ENCODE measurements around the gene FBLN1.
A peak's percentile ranks its signal among the peaks of the same experiment; 100 is the strongest.

Gene FBLN1

DNA sequence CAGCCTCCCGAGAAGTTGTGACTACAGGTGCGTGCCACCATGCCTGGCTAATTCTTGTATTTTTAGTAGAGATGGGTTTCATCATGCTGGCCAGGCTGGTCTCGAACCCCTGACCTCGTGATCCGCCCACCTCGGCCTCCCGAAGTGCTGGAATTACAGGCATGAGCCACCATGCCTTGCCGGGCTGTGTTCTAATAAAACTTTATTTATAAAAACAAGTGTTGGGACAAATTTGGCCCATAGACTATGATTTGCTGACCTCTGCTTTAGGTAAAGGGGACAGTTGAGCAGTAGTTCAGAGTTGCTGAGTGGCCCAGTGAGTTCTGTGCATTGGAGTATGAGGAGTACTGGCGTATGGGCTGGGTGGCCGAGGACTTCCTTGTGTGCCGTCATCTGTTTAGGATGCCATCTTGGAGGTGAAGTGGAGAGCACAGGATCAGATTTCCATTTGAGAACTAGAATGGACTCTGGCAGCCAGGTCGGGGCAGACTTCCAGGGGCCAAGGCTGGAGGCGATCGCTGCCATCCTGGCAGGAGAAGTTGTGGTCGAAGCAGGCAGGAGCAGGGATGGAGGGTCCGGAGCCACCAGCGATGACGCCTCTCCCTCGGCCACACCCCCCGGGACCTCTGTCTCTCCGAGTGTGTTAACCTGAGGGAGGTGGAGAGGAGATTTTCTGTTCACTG, 43.8 kb downstream of the FBLN1 start:
- no peak overlapping the region for H4K91ac ChIP-seq (ENCODE audit: low read length)
- H3K9me3 ChIP-seq (ENCODE audit: control insufficient read depth, low read length) = no peaks in the 10 kb centered on the region
- WGBS = 92% methylated on average over 21 of the region's 21 CpGs
- H2AFZ ChIP-seq (ENCODE audit: low read depth, low read length) = no peak overlapping the region
- no peak overlapping the region for H3K23ac ChIP-seq (ENCODE audit: low read length in 2 of 2)
- no peak overlapping the region for H3K4me2 ChIP-seq (ENCODE audit: low read length, poor library complexity, severe bottlenecking)
- no peak overlapping the region for H4K8ac ChIP-seq (ENCODE audit: low read length)
- H2BK15ac ChIP-seq (ENCODE audit: low read depth, poor library complexity, severe bottlenecking) = peak overlapping the region; percentile 34
- H3K14ac ChIP-seq (ENCODE audit: low read length in 2 of 2) = no peak overlapping the region
- H3K4ac ChIP-seq (ENCODE audit: low read depth in 1 of 2, low read length in 2 of 2) = no peak overlapping the region
- H3K27ac ChIP-seq (ENCODE audit: low read length, poor library complexity, severe bottlenecking) = no peak overlapping the region
- H3K79me1 ChIP-seq (replicated peaks; ENCODE audit: low read length, poor library complexity, severe bottlenecking) = peaks cover 18% of the 10 kb centered on the region
- H3K4me1 ChIP-seq (ENCODE audit: control insufficient read depth, insufficient read depth, low read depth, low read length) = peaks cover 31% of the 10 kb centered on the region
- no peak overlapping the region for H2AK5ac ChIP-seq (ENCODE audit: low read length, severe bottlenecking)
- H3K4me3 ChIP-seq (ENCODE audit: insufficient read depth in 1 of 2, low read depth in 1 of 2, low read length in 2 of 2) = no peak overlapping the region
- H2BK12ac ChIP-seq (ENCODE audit: low read length in 2 of 2) = no peak overlapping the region
- H3K9ac ChIP-seq (ENCODE audit: low read length) = no peak overlapping the region
- H3K27me3 ChIP-seq (ENCODE audit: control insufficient read depth in 1 of 2, insufficient read depth in 1 of 2, low read length in 2 of 2) = no peaks in the 10 kb centered on the region
- peaks cover 86 to 88% of the 10 kb centered on the region in 2 experiments for H3K36me3 ChIP-seq (ENCODE audit: control insufficient read depth in 1 of 2, insufficient read depth in 2 of 2, low read depth in 1 of 2, low read length in 2 of 2)
- no peak overlapping the region for H2BK120ac ChIP-seq (ENCODE audit: low read depth, low read length)
- H3K18ac ChIP-seq (ENCODE audit: low read depth in 1 of 2, low read length in 2 of 2) = no peak overlapping the region
- no peak overlapping the region for H2BK5ac ChIP-seq (ENCODE audit: low read depth, low read length, poor library complexity, severe bottlenecking)
- no peak for DNase-seq

DNA sequence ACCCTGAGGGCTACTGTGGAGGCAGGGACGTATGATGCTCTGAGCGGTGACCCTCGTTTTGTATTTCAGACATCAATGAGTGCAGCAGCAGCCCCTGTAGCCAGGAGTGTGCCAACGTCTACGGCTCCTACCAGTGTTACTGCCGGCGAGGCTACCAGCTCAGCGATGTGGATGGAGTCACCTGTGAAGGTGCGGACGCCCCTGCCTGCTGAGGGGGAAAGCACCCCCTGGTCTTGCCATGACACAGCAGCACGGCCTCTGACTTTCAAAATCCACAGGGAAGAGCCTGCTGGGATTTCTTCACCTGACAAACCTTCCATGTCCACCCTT, 44.3 kb downstream of the FBLN1 start:
- peak overlapping the region; percentile 52 for H4K91ac ChIP-seq (ENCODE audit: low read length)
- 92% methylated on average over 11 of the region's 11 CpGs for WGBS
- no peak overlapping the region for H4K8ac ChIP-seq (ENCODE audit: low read length)
- no peaks in the 10 kb centered on the region for H3K9me3 ChIP-seq (ENCODE audit: control insufficient read depth, low read length)
- no peak overlapping the region for H2BK120ac ChIP-seq (ENCODE audit: low read depth, low read length)
- no peaks in the 10 kb centered on the region for H3K27me3 ChIP-seq (ENCODE audit: control insufficient read depth in 1 of 2, insufficient read depth in 1 of 2, low read length in 2 of 2)
- no peak overlapping the region for H3K4me2 ChIP-seq (ENCODE audit: low read length, poor library complexity, severe bottlenecking)
- no peak overlapping the region for H2BK15ac ChIP-seq (ENCODE audit: low read depth, poor library complexity, severe bottlenecking)
- no peak overlapping the region for H3K23ac ChIP-seq (ENCODE audit: low read length in 2 of 2)
- no peak overlapping the region for H2BK12ac ChIP-seq (ENCODE audit: low read length in 2 of 2)
- no peak overlapping the region for H3K14ac ChIP-seq (ENCODE audit: low read length in 2 of 2)
- no peak overlapping the region for H2BK5ac ChIP-seq (ENCODE audit: low read depth, low read length, poor library complexity, severe bottlenecking)
- DNase-seq = no peak
- H3K18ac ChIP-seq (ENCODE audit: low read depth in 1 of 2, low read length in 2 of 2) = no peak overlapping the region
- H3K36me3 ChIP-seq (ENCODE audit: control insufficient read depth in 1 of 2, insufficient read depth in 2 of 2, low read depth in 1 of 2, low read length in 2 of 2) = peaks cover 86 to 88% of the 10 kb centered on the region in 2 experiments
- no peak overlapping the region for H3K4me3 ChIP-seq (ENCODE audit: insufficient read depth in 1 of 2, low read depth in 1 of 2, low read length in 2 of 2)
- H3K4ac ChIP-seq (ENCODE audit: low read depth in 1 of 2, low read length in 2 of 2) = no peak overlapping the region
- no peak overlapping the region for H2AK5ac ChIP-seq (ENCODE audit: low read length, severe bottlenecking)
- peaks cover 36% of the 10 kb centered on the region for H3K4me1 ChIP-seq (ENCODE audit: control insufficient read depth, insufficient read depth, low read depth, low read length)
- H3K27ac ChIP-seq (ENCODE audit: low read length, poor library complexity, severe bottlenecking) = no peak overlapping the region
- no peak overlapping the region for H3K9ac ChIP-seq (ENCODE audit: low read length)
- peaks cover 20% of the 10 kb centered on the region for H3K79me1 ChIP-seq (replicated peaks; ENCODE audit: low read length, poor library complexity, severe bottlenecking)
- no peak overlapping the region for H2AFZ ChIP-seq (ENCODE audit: low read depth, low read length)

- Histone ChIP-seq H3K18ac (ENCODE audit: low read depth in 1 of 2, low read length in 2 of 2) (no peak overlapping the region), H2BK120ac (ENCODE audit: low read depth, low read length) (no peak overlapping the region), H3K23ac (ENCODE audit: low read length in 2 of 2) (no peak overlapping the region), H3K4ac (ENCODE audit: low read depth in 1 of 2, low read length in 2 of 2) (no peak overlapping the region), H3K14ac (ENCODE audit: low read length in 2 of 2) (no peak overlapping the region), H2BK5ac (ENCODE audit: low read depth, low read length, poor library complexity, severe bottlenecking) (no peak overlapping the region), H2AK5ac (ENCODE audit: low read length, severe bottlenecking) (no peak overlapping the region), H2BK12ac (ENCODE audit: low read length in 2 of 2) (no peak overlapping the region), H3K9me3 (ENCODE audit: control insufficient read depth, low read length) (no peaks in the 10 kb centered on the region), H4K91ac (ENCODE audit: low read length) (no peak overlapping the region), H3K9ac (ENCODE audit: low read length) (no peak overlapping the region), H3K27ac (ENCODE audit: low read length, poor library complexity, severe bottlenecking) (no peak overlapping the region), H3K4me3 (ENCODE audit: insufficient read depth in 1 of 2, low read depth in 1 of 2, low read length in 2 of 2) (no peak overlapping the region), H3K36me3 (ENCODE audit: control insufficient read depth in 1 of 2, insufficient read depth in 2 of 2, low read depth in 1 of 2, low read length in 2 of 2) (peaks cover 83 to 85% of the 10 kb centered on the region in 2 experiments), H3K4me1 (ENCODE audit: control insufficient read depth, insufficient read depth, low read depth, low read length) (peaks cover 41% of the 10 kb centered on the region), H2AFZ (ENCODE audit: low read depth, low read length) (no peak overlapping the region), H4K8ac (ENCODE audit: low read length) (no peak overlapping the region), H3K4me2 (ENCODE audit: low read length, poor library complexity, severe bottlenecking) (no peak overlapping the region), H3K27me3 (ENCODE audit: control insufficient read depth in 1 of 2, insufficient read depth in 1 of 2, low read length in 2 of 2) (no peaks in the 10 kb centered on the region), H2BK15ac (ENCODE audit: low read depth, poor library complexity, severe bottlenecking) (no peak overlapping the region), H3K79me1 (replicated peaks; ENCODE audit: low read length, poor library complexity, severe bottlenecking) (peaks cover 20% of the 10 kb centered on the region)
- WGBS = 100% methylated on average over 6 of the region's 6 CpGs
- no peak for DNase-seq
Observed at GRCh38 chr22:45547731-45548130, 45.0 kb downstream of the FBLN1 start.

DNA sequence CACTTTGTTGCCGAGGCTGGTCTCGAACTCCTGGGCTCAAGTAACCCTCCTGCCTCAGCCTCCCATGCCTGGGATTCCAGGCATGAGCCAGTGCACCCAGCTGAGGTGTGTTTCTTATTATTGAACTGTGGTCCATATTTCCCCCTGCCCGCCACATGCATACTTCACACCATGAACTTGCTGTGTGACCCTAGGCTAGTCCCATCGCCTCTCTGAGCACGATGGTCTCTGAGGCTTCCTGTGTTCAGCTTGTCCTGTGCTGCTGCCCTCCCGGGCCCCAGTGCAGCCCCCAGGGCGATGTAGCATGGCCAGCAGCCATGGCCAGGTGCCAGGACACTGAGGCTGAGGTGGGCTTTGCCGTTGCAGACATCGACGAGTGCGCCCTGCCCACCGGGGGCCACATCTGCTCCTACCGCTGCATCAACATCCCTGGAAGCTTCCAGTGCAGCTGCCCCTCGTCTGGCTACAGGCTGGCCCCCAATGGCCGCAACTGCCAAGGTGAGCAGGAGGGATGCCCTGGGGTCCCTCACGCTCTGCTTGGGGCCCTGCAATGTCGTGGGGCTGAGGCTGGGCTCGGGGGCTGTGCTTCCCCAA, 45.7 kb downstream of the FBLN1 start:
- peak overlapping the region; percentile 84 for H3K9ac ChIP-seq (ENCODE audit: low read length)
- H3K4me3 ChIP-seq (ENCODE audit: insufficient read depth in 1 of 2, low read depth in 1 of 2, low read length in 2 of 2) = no peak overlapping the region
- H2BK5ac ChIP-seq (ENCODE audit: low read depth, low read length, poor library complexity, severe bottlenecking) = no peak overlapping the region
- no peaks in the 10 kb centered on the region for H3K27me3 ChIP-seq (ENCODE audit: control insufficient read depth in 1 of 2, insufficient read depth in 1 of 2, low read length in 2 of 2)
- H3K4me1 ChIP-seq (ENCODE audit: control insufficient read depth, insufficient read depth, low read depth, low read length) = peaks cover 47% of the 10 kb centered on the region
- H3K4ac ChIP-seq (ENCODE audit: low read depth in 1 of 2, low read length in 2 of 2) = peak overlapping the region; percentile 47 to 86
- peak overlapping the region; percentile 23 to 79 for H3K18ac ChIP-seq (ENCODE audit: low read depth in 1 of 2, low read length in 2 of 2)
- H3K79me1 ChIP-seq (replicated peaks; ENCODE audit: low read length, poor library complexity, severe bottlenecking) = peaks cover 20% of the 10 kb centered on the region
- H2BK120ac ChIP-seq (ENCODE audit: low read depth, low read length) = peak overlapping the region; percentile 7
- H3K4me2 ChIP-seq (ENCODE audit: low read length, poor library complexity, severe bottlenecking) = no peak overlapping the region
- H3K23ac ChIP-seq (ENCODE audit: low read length in 2 of 2) = no peak overlapping the region
- no peak overlapping the region for H2AFZ ChIP-seq (ENCODE audit: low read depth, low read length)
- H4K8ac ChIP-seq (ENCODE audit: low read length) = peak overlapping the region; percentile 62
- no peak for DNase-seq
- peak overlapping the region; percentile 72 for H3K27ac ChIP-seq (ENCODE audit: low read length, poor library complexity, severe bottlenecking)
- peak overlapping the region; percentile 91 for H4K91ac ChIP-seq (ENCODE audit: low read length)
- peak overlapping the region; percentile 22 to 93 for H2BK12ac ChIP-seq (ENCODE audit: low read length in 2 of 2)
- H3K36me3 ChIP-seq (ENCODE audit: control insufficient read depth in 1 of 2, insufficient read depth in 2 of 2, low read depth in 1 of 2, low read length in 2 of 2) = peaks cover 79% of the 10 kb centered on the region in 2 experiments
- peak overlapping the region; percentile 53 for H2BK15ac ChIP-seq (ENCODE audit: low read depth, poor library complexity, severe bottlenecking)
- WGBS = 97% methylated on average over 18 of the region's 18 CpGs
- H3K14ac ChIP-seq (ENCODE audit: low read length in 2 of 2) = peak overlapping the region in 1 of 2 experiments; percentile 0
- no peaks in the 10 kb centered on the region for H3K9me3 ChIP-seq (ENCODE audit: control insufficient read depth, low read length)
- H2AK5ac ChIP-seq (ENCODE audit: low read length, severe bottlenecking) = peak overlapping the region; percentile 83

Data from mesenchymal stem cell (in vitro differentiated cells and primary cell).